SK-N-SH treated with all-trans-retinoic acid at 6 μM for 48 hours (cell line): ENCODE measurements around the gene BNC2.

ENCODE experiments used
- ATAC-seq: fragments of 200-7000 bp; cut with Tn5 transposase; 3 replicates; pipeline ENCODE4 v1.9.1; 2020; ENCODE audit warnings: mild to moderate bottlenecking, moderate library complexity
- ARNTL ChIP-seq: fragments of 450-650 bp; formaldehyde crosslinking; IDR thresholded peaks from 2 replicates; pipeline ENCODE4 v1.5.0; 2020; ENCODE audit warnings: low read depth, mild to moderate bottlenecking, moderate library complexity, borderline replicate concordance
- BACH2 ChIP-seq: fragments of 250-450 bp; sonication (Bioruptor Pico); IDR thresholded peaks from 2 replicates; pipeline ENCODE4 v1.9.0; 2021; ENCODE audit warnings: mild to moderate bottlenecking, borderline replicate concordance
- CREB5 ChIP-seq: fragments of 250-450 bp; sonication (Bioruptor Pico); IDR thresholded peaks from 2 replicates; pipeline ENCODE4 v1.5.1; 2020; ENCODE audit warnings: low read depth, mild to moderate bottlenecking, moderate library complexity
- CSDC2 ChIP-seq: fragments of 250-450 bp; sonication (Bioruptor Pico); IDR thresholded peaks from 2 replicates; pipeline ENCODE4 v1.5.0; 2020; ENCODE audit warnings: mild to moderate bottlenecking, moderate library complexity
- ESRRG ChIP-seq: fragments of 250-450 bp; sonication (Bioruptor Pico); IDR thresholded peaks from 2 replicates; pipeline ENCODE4 v1.6.1; 2021; ENCODE audit warnings: mild to moderate bottlenecking
- GLIS3 ChIP-seq: fragments of 250-450 bp; sonication (Bioruptor Pico); IDR thresholded peaks from 2 replicates; pipeline ENCODE4 v1.5.0; 2020; ENCODE audit warnings: mild to moderate bottlenecking, moderate library complexity
- ISL1 ChIP-seq: fragments of 250-450 bp; sonication (Bioruptor Pico); IDR thresholded peaks from 2 replicates; pipeline ENCODE4 v2.1.2; 2022; ENCODE audit warnings: mild to moderate bottlenecking, moderate library complexity
- PATZ1 ChIP-seq: fragments of 250-450 bp; sonication (Bioruptor Pico); IDR thresholded peaks from 2 replicates; pipeline ENCODE4 v1.8.0; 2020; ENCODE audit warnings: mild to moderate bottlenecking, moderate library complexity, borderline replicate concordance
- POU6F1 ChIP-seq: fragments of 250-450 bp; sonication (Bioruptor Pico); IDR thresholded peaks from 2 replicates; pipeline ENCODE4 v1.8.0; 2021; ENCODE audit warnings: low read depth, mild to moderate bottlenecking, moderate library complexity, borderline replicate concordance
- PPARA ChIP-seq: fragments of 250-450 bp; sonication (Bioruptor Pico); IDR thresholded peaks from 2 replicates; pipeline ENCODE4 v1.5.0; 2020; ENCODE audit warnings: mild to moderate bottlenecking, borderline replicate concordance
- SNAI2 ChIP-seq: fragments of 250-450 bp; sonication (Bioruptor Pico); IDR thresholded peaks from 2 replicates; pipeline ENCODE4 v1.5.0; 2020; ENCODE audit warnings: mild to moderate bottlenecking, moderate library complexity
- TCF4 ChIP-seq: fragments of 250-450 bp; sonication (Bioruptor Pico); IDR thresholded peaks from 2 replicates; pipeline ENCODE4 v1.8.0; 2021; ENCODE audit warnings: mild to moderate bottlenecking, moderate library complexity, borderline replicate concordance
- TOX ChIP-seq: fragments of 250-450 bp; sonication (Bioruptor Pico); IDR thresholded peaks from 2 replicates; pipeline ENCODE4 v1.8.0; 2021; ENCODE audit warnings: mild to moderate bottlenecking, moderate library complexity, borderline replicate concordance
- TSHZ2 ChIP-seq: fragments of 250-450 bp; sonication (Bioruptor Pico); IDR thresholded peaks from 2 replicates; pipeline ENCODE4 v1.5.0; 2020; ENCODE audit warnings: mild to moderate bottlenecking, moderate library complexity
- ZC3H10 ChIP-seq: fragments of 250-450 bp; sonication (Bioruptor Pico); IDR thresholded peaks from 2 replicates; pipeline ENCODE4 v1.5.1; 2021; ENCODE audit warnings: mild to moderate bottlenecking, moderate library complexity
- ZFP3 ChIP-seq: fragments of 250-450 bp; sonication (Bioruptor Pico); IDR thresholded peaks from 2 replicates; pipeline ENCODE4 v1.5.0; 2020; ENCODE audit warnings: mild to moderate bottlenecking, moderate library complexity
- ZFP30 ChIP-seq: fragments of 450-650 bp; formaldehyde crosslinking; IDR thresholded peaks from 2 replicates; pipeline ENCODE4 v1.5.0; 2022; ENCODE audit warnings: mild to moderate bottlenecking, moderate library complexity
- ZNF565 ChIP-seq: fragments of 450-650 bp; formaldehyde crosslinking; conservative IDR thresholded peaks from 2 replicates; pipeline ENCODE4 v1.5.0; 2020; ENCODE audit warnings: low read depth, mild to moderate bottlenecking, moderate library complexity
- ZNF70 ChIP-seq: fragments of 450-650 bp; formaldehyde crosslinking; IDR thresholded peaks from 2 replicates; pipeline ENCODE4 v1.5.0; 2020; ENCODE audit warnings: mild to moderate bottlenecking, moderate library complexity

Gene BNC2

GRCh38 chr9:16869131-16869881 lies 1.2 kb downstream of the BNC2 start:
- ATAC-seq, result no peak
- no peak for TF ChIP-seq BACH2 (CRISPR knock-in tag)
- TF ChIP-seq TOX (CRISPR knock-in tag), result no peak
- no peak for TF ChIP-seq GLIS3 (CRISPR knock-in tag)
- no peak for TF ChIP-seq ZFP30
- no peak for TF ChIP-seq ZFP3
- TF ChIP-seq ZC3H10 (CRISPR knock-in tag), result no peak
- TF ChIP-seq TCF4 (CRISPR knock-in tag), result no peak
- no peak for TF ChIP-seq ESRRG (CRISPR knock-in tag)
- TF ChIP-seq ZNF565 (CRISPR knock-in tag), result no peak
- TF ChIP-seq PPARA (CRISPR knock-in tag), result no peak
- no peak for TF ChIP-seq ISL1
- no peak for TF ChIP-seq SNAI2 (CRISPR knock-in tag)
- no peak for TF ChIP-seq PATZ1 (CRISPR knock-in tag)
- TF ChIP-seq CREB5 (CRISPR knock-in tag), result no peak
- TF ChIP-seq CSDC2 (CRISPR knock-in tag), result no peak
- no peak for TF ChIP-seq ZNF70 (CRISPR knock-in tag)

GRCh38 chr9:16868701-16869100 lies 1.8 kb downstream of the BNC2 start:
- TF ChIP-seq ZFP3 (no peak), POU6F1 (no peak), ISL1 (no peak), ARNTL (CRISPR knock-in tag) (no peak), TSHZ2 (CRISPR knock-in tag) (no peak), ZNF565 (CRISPR knock-in tag) (no peak)
- no peak for ATAC-seq

GRCh38 chr9:16867576-16868311 lies 2.7 kb downstream of the BNC2 start:
- TF ChIP-seq TOX (CRISPR knock-in tag) (no peak), ZNF70 (CRISPR knock-in tag) (no peak), ISL1 (peak; percentile 70), ESRRG (CRISPR knock-in tag) (no peak), CSDC2 (CRISPR knock-in tag) (no peak)
- TF ChIP-seq, all 23 proteins: peak for 1
- peak; percentile 13 for ATAC-seq

- ATAC-seq, result no peak
- TF ChIP-seq ZFP3, result no peak
- TF ChIP-seq POU6F1, result no peak
- no peak for TF ChIP-seq ZC3H10 (CRISPR knock-in tag)
- TF ChIP-seq PPARA (CRISPR knock-in tag), result no peak
- TF ChIP-seq ISL1, result no peak
Observed at GRCh38 chr9:16866587-16866986, 3.9 kb downstream of the BNC2 start.
